ENCODE data around the gene CLASP1.

DNA sequence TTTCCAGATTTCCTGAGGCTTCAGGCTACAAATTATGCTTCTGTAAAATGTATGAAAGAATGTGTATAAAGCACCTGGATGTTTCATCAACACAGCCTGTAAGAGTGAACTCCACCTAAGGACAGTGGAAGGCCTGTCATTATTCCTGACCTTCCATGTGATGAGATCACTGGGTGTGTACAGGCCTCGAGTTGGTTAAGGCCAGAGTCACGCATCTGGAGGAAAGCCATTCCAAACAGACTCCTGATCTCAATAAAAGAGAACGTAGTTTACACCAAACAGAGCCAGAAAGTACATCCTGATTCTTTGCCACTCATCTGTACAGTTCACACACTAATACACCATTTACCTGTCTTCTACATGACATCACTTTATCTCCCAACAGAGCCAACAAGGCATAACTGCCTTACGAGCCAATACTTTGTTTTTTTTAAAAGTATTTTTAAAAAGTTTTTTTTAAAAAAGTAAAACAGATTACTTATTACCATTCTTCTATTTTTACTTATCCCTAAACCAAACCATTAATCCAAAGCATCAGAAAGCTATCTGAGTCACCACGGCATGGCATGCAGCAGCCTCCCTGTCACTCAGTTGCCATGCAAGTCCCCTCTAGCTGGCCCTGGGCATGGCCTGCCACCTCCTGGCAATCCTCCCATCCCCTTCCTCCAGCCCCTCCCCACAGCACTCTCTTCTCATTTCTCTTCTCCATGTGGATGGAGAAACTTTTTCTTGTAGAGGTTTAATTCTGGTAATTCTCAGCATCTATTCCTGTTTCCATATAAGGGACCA is 285.4 kb downstream of the CLASP1 start:
- TF ChIP-seq, protein P1, sequence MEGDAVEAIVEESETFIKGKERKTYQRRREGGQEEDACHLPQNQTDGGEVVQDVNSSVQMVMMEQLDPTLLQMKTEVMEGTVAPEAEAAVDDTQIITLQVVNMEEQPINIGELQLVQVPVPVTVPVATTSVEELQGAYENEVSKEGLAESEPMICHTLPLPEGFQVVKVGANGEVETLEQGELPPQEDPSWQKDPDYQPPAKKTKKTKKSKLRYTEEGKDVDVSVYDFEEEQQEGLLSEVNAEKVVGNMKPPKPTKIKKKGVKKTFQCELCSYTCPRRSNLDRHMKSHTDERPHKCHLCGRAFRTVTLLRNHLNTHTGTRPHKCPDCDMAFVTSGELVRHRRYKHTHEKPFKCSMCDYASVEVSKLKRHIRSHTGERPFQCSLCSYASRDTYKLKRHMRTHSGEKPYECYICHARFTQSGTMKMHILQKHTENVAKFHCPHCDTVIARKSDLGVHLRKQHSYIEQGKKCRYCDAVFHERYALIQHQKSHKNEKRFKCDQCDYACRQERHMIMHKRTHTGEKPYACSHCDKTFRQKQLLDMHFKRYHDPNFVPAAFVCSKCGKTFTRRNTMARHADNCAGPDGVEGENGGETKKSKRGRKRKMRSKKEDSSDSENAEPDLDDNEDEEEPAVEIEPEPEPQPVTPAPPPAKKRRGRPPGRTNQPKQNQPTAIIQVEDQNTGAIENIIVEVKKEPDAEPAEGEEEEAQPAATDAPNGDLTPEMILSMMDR (IDR thresholded peaks at IDR 0.05; ENCODE audit: low read depth, low read length) = no peak
- no peak for TF ChIP-seq EZH2phosphoT487 (IDR thresholded peaks at IDR 0.05; ENCODE audit: low read depth)
